ENCODE results near the gene FLVCR2.
A peak's percentile ranks its signal among the peaks of the same experiment; 100 is the strongest.
"Not testable (repeated sequence)": the region's sequence is repeated elsewhere in the genome, so short reads cannot be mapped to it uniquely, and the experiment has no call there.

Gene FLVCR2

GRCh38 chr14:75654127-75654732 lies 75.8 kb downstream of the FLVCR2 start:
- FAIRE-seq: peak; percentile 84
- peak; percentile 44 for DNase-seq (ENCODE audit: extremely low spot score, insufficient read length, low read depth)

GRCh38 chr14:75655235-75655634 lies 76.8 kb downstream of the FLVCR2 start:
- DNase-seq (ENCODE audit: extremely low spot score, insufficient read length, low read depth) (no peak), FAIRE-seq (no peak)

- FAIRE-seq (no peak), DNase-seq (ENCODE audit: extremely low spot score, insufficient read length, low read depth) (no peak)
Observed at GRCh38 chr14:75657331-75657730, 78.9 kb downstream of the FLVCR2 start.

- FAIRE-seq: no peak
- no peak for DNase-seq (ENCODE audit: extremely low spot score, insufficient read length, low read depth)
Observed at GRCh38 chr14:75658957-75659356, 80.5 kb downstream of the FLVCR2 start.

GRCh38 chr14:75660238-75660629 lies 81.8 kb downstream of the FLVCR2 start:
- FAIRE-seq: peak; percentile 33
- no peak for DNase-seq (ENCODE audit: extremely low spot score, insufficient read length, low read depth)

GRCh38 chr14:75660630-75661498 lies 82.4 kb downstream of the FLVCR2 start, which contains the start of the genes ERG28 and TTLL5:
Gene ERG28, minus strand, starts transcription at chr14:75660876. Its CDS starts 3,374 bp downstream, at chr14:75657502.
Gene TTLL5, plus strand, starts transcription at chr14:75661246. Its CDS starts 1,904 bp downstream, at chr14:75663150.
- DNase-seq (ENCODE audit: extremely low spot score, insufficient read length, low read depth): peak; percentile 97
- peak; percentile 97 for FAIRE-seq

- FAIRE-seq: no peak
- no peak for DNase-seq (ENCODE audit: extremely low spot score, insufficient read length, low read depth)
Observed at GRCh38 chr14:75661499-75661814, 83.0 kb downstream of the FLVCR2 start.

GRCh38 chr14:75662966-75663365 lies 84.5 kb downstream of the FLVCR2 start:
- no peak for DNase-seq (ENCODE audit: extremely low spot score, insufficient read length, low read depth)

GRCh38 chr14:75667099-75667765 lies 88.8 kb downstream of the FLVCR2 start:
- FAIRE-seq: no peak

More at GRCh38 chr14:75662966-75663365, 84.5 kb downstream of the FLVCR2 start:
- FAIRE-seq: no peak

GRCh38 chr14:75672605-75673192 lies 94.3 kb downstream of the FLVCR2 start:
- DNase-seq (ENCODE audit: extremely low spot score, insufficient read length, low read depth): no peak
- FAIRE-seq: peak; percentile 33

More at GRCh38 chr14:75667099-75667765, 88.8 kb downstream of the FLVCR2 start:
- no peak for DNase-seq (ENCODE audit: extremely low spot score, insufficient read length, low read depth)

- DNase-seq (ENCODE audit: extremely low spot score, insufficient read length, low read depth): no peak
- peak; percentile 78 for FAIRE-seq
Observed at GRCh38 chr14:75673345-75674035, 95.1 kb downstream of the FLVCR2 start.

GRCh38 chr14:75675265-75675960 lies 97.0 kb downstream of the FLVCR2 start:
- FAIRE-seq: no peak
- DNase-seq (ENCODE audit: extremely low spot score, insufficient read length, low read depth): no peak

GRCh38 chr14:75685910-75686309 lies 107.5 kb downstream of the FLVCR2 start:
- DNase-seq (ENCODE audit: extremely low spot score, insufficient read length, low read depth) (no peak), FAIRE-seq (no peak)

GRCh38 chr14:75689012-75689411 lies 110.6 kb downstream of the FLVCR2 start:
- DNase-seq (ENCODE audit: extremely low spot score, insufficient read length, low read depth): no peak
- FAIRE-seq: no peak

GRCh38 chr14:75690010-75690409 lies 111.6 kb downstream of the FLVCR2 start:
- FAIRE-seq (no peak), DNase-seq (ENCODE audit: extremely low spot score, insufficient read length, low read depth) (no peak)

GRCh38 chr14:75695025-75695424 lies 116.6 kb downstream of the FLVCR2 start:
- not testable (repeated sequence) for DNase-seq (ENCODE audit: extremely low spot score, insufficient read length, low read depth); FAIRE-seq

GRCh38 chr14:75697386-75697785 lies 119.0 kb downstream of the FLVCR2 start:
- FAIRE-seq (no peak), DNase-seq (ENCODE audit: extremely low spot score, insufficient read length, low read depth) (no peak)

Measured in GM18507 (cell line).